HL-60 (cell line): ENCODE results near the gene ADAMTSL5.

Source experiments
- CTCF ChIP-seq: IDR thresholded peaks from one replicate; pipeline ENCODE4 v1.5.1; 2011; ENCODE audit warnings: low read length, control low read depth, inconsistent platforms; ENCODE audit not compliant: insufficient read depth
- SPI1 ChIP-seq: IDR thresholded peaks from 2 replicates; pipeline ENCODE4 v1.6.1; 2012; ENCODE audit warnings: low read depth, mild to moderate bottlenecking, borderline replicate concordance
- TF ChIP-seq, protein P1 (sequence below): IDR thresholded peaks from 2 replicates; pipeline ENCODE4 v1.6.1; 2012; ENCODE audit warnings: low read depth; ENCODE audit not compliant: insufficient replicate concordance

DNA sequence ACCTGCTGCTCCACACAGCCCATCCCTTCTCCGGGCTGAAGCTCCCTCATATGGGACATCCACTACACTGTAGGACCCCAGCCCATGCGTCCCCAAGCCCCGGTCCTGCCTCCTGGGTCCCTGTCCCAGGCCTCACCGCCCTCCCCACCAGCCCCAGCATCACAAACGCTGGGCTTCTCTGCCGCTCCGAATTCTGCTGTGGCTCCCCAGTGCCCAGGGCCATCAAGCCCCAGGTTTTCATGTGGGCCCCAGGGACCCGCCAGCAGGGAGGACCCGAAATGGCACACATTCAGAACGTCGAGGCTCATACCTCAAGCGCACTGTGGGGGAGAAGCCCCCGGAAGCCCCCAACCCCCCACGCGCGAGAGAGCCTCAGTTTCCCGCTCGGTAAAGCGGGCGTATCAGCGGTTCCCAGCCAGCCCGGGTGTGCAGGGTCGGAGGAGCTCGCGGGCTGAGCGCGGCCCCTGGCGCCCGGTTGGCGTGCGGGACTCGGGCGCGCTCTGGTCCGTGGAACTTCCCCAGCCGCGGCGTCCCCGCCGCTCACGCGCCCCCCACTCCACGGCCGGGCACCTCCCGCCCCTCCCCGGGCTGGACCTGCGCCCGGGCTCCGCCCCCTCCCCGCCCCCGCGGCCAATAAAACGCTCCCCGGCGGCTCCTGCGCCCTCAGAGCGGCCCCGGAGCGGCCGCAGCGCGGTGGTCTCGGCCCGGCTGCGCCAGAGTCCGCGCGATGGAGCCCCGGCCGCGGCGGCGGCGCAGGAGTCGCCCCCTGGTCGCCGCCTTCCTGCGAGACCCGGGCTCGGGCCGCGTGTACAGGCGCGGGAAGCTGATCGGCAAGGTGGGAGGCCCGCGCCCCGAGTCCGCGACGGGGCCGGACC, 10.8 kb upstream of the ADAMTSL5 start, which contains the start of gene PLK5:
- TF ChIP-seq SPI1 (no peak), CTCF (no peak)
- TF ChIP-seq, protein P1, sequence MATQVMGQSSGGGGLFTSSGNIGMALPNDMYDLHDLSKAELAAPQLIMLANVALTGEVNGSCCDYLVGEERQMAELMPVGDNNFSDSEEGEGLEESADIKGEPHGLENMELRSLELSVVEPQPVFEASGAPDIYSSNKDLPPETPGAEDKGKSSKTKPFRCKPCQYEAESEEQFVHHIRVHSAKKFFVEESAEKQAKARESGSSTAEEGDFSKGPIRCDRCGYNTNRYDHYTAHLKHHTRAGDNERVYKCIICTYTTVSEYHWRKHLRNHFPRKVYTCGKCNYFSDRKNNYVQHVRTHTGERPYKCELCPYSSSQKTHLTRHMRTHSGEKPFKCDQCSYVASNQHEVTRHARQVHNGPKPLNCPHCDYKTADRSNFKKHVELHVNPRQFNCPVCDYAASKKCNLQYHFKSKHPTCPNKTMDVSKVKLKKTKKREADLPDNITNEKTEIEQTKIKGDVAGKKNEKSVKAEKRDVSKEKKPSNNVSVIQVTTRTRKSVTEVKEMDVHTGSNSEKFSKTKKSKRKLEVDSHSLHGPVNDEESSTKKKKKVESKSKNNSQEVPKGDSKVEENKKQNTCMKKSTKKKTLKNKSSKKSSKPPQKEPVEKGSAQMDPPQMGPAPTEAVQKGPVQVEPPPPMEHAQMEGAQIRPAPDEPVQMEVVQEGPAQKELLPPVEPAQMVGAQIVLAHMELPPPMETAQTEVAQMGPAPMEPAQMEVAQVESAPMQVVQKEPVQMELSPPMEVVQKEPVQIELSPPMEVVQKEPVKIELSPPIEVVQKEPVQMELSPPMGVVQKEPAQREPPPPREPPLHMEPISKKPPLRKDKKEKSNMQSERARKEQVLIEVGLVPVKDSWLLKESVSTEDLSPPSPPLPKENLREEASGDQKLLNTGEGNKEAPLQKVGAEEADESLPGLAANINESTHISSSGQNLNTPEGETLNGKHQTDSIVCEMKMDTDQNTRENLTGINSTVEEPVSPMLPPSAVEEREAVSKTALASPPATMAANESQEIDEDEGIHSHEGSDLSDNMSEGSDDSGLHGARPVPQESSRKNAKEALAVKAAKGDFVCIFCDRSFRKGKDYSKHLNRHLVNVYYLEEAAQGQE, result no peak
